HG02642 (cell line): Measurements from ENCODE around the gene SPPL2C.

ENCODE experiments used
- ATAC-seq: cut with Tn5 transposase; IDR thresholded peaks from one replicate; pipeline ENCODE4 v1.9.1; 2021; ENCODE audit warnings: mild to moderate bottlenecking; ENCODE audit not compliant: unreplicated experiment, poor library complexity

The SPPL2C gene

GRCh38 chr17:45844695-45845375, at the start of gene SPPL2C:
Gene SPPL2C (plus strand): TSS chr17:45844881. CDS start chr17:45844907, 26 bp downstream.
- ATAC-seq, result no peak

- ATAC-seq, result no peak
These were observed 43.9 kb upstream of the SPPL2C start for GRCh38 chr17:45800816-45801215.

- ATAC-seq, result no peak
These were observed 43.3 kb upstream of the SPPL2C start for GRCh38 chr17:45801421-45801820.

GRCh38 chr17:45808845-45809244, 35.8 kb upstream of the SPPL2C start:
- ATAC-seq, result no peak

- ATAC-seq, result no peak
These were observed 35.2 kb upstream of the SPPL2C start for GRCh38 chr17:45809499-45809898.

GRCh38 chr17:45812102-45812501, 32.6 kb upstream of the SPPL2C start:
- ATAC-seq, result no peak

GRCh38 chr17:45813048-45813725, 31.5 kb upstream of the SPPL2C start:
- ATAC-seq, result no peak

- ATAC-seq, result no peak
These were observed 29.8 kb upstream of the SPPL2C start for GRCh38 chr17:45814622-45815606.

GRCh38 chr17:45815752-45816151, 28.9 kb upstream of the SPPL2C start:
- no peak for ATAC-seq

- no peak for ATAC-seq
These were observed 26.6 kb upstream of the SPPL2C start for GRCh38 chr17:45818041-45818440.

GRCh38 chr17:45818699-45819098, 26.0 kb upstream of the SPPL2C start:
- ATAC-seq, result no peak

- no peak for ATAC-seq
These were observed 25.0 kb upstream of the SPPL2C start for GRCh38 chr17:45819632-45820031.

- ATAC-seq, result no peak
These were observed 24.5 kb upstream of the SPPL2C start for GRCh38 chr17:45820052-45820780.

GRCh38 chr17:45821147-45821546, 23.5 kb upstream of the SPPL2C start:
- ATAC-seq, result no peak

- ATAC-seq, result no peak
These were observed 21.1 kb upstream of the SPPL2C start for GRCh38 chr17:45823598-45823997.

GRCh38 chr17:45824475-45824874, 20.2 kb upstream of the SPPL2C start:
- ATAC-seq, result no peak

- no peak for ATAC-seq
These were observed 19.7 kb upstream of the SPPL2C start for GRCh38 chr17:45824901-45825492.

- no peak for ATAC-seq
These were observed 18.9 kb upstream of the SPPL2C start for GRCh38 chr17:45825792-45826191.

- no peak for ATAC-seq
These were observed 17.6 kb upstream of the SPPL2C start for GRCh38 chr17:45826919-45827588.
